Stimulated activated CD4-positive, alpha-beta T cell treated with anti-CD3 and anti-CD28 coated beads, Interleukin-2, amount 100 ng/mL, for 4 hours (primary cell): ENCODE measurements around the gene TRMT44.
"Not testable (repeated sequence)": the region's sequence is repeated elsewhere in the genome, so short reads cannot be mapped to it uniquely, and the experiment has no call there.

Experiments used
- DNase-seq: peaks from one replicate; pipeline ENCODE4 v3.0.0-alpha.2; 2020; ENCODE audit warnings: low read depth

The TRMT44 gene

GRCh38 chr4:8406887-8407286, 33.7 kb upstream of the TRMT44 start:
- DNase-seq, result not testable (repeated sequence)

- no peak for DNase-seq
Observed at GRCh38 chr4:8407316-8407715, 33.3 kb upstream of the TRMT44 start.

DNA sequence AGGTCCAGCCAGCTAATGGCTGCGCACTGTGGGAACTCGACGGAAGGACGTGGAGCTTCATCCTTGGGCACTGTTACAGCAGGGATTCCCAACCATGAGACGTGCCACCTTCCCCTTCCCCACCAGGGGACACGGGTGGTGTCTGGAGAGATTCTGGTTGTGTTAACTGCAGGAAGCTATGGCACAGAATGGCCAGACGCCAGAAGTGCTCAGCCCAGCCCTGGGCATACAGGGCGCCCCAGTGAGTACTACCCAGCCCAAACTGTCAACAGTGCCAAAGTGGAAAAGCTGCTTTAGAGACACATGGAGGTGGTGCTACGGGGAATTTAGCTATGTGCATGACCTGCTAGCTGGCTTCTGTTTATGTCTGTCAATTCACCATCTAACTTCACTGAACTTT, 32.8 kb upstream of the TRMT44 start:
- DNase-seq, result no peak

- peak; percentile 19 for DNase-seq
Observed at GRCh38 chr4:8409264-8410065, 31.1 kb upstream of the TRMT44 start.

DNA sequence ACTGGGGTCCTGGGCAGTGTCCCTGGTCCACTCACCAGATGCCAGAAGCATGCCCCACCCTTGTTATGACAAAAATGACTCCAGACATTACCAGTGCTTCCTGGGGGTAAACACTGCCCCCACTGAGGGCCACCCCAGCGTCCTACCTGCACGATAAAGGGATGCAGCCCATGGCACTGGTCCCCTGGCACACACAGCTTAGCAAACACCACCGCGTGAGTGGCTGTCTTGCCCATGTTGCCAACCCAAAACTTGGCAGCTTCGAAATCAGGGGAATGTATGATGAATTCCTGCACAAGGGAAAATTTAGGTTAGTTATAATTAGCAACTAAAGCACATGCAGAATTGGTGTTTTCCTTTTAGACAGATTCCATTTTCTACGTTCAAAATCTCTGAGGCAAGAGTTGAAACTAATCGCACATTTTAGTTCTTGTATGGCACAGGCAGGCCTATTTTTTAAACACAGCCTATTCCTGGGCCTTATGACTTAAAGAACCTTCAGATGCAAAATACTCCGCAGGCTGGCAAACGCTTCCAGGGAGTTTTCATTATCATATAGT, 30.4 kb upstream of the TRMT44 start:
- DNase-seq, result no peak

GRCh38 chr4:8410641-8411271, 29.8 kb upstream of the TRMT44 start:
- DNase-seq, result no peak

DNA sequence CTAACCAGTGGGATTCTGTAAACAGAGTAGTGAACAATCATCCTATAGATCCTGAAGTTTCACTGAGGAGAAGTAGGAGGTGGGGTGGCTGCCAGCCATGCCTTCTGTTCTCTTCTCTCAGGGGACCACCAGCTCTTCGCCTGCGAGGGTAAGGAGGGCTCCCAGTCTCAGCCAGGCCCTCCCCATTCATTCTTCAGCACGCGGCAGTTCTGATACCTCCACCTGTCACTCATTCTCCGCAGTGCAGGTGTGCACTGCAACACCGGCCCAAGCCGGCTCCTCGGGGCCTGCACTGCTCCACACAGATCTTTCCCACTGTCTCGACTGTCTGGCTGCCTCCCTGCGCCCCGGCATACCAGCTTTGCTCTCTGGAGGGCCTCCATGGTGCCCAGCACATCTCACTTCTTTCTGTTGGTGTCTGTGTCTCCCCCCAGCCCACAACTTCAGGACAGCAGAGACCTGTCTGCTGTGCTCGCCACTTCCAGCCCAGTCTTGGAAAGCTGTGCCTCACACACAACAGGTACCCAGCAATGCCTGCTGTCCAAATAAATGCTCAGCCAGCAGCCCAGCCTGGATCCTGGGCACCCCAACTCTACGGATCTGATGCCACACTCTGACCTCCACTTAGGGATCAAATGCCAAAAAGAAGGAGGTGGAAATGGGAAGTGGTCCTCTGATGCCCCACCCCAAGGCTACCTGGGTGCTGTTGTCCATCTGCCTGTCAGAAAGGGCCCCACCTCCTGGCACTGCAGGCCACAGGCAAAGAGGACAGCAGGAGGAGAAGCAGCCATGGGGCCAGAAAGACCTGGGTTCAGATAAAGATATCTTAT, 29.0 kb upstream of the TRMT44 start:
- no peak for DNase-seq

GRCh38 chr4:8412288-8412687, 28.3 kb upstream of the TRMT44 start:
- no peak for DNase-seq

DNA sequence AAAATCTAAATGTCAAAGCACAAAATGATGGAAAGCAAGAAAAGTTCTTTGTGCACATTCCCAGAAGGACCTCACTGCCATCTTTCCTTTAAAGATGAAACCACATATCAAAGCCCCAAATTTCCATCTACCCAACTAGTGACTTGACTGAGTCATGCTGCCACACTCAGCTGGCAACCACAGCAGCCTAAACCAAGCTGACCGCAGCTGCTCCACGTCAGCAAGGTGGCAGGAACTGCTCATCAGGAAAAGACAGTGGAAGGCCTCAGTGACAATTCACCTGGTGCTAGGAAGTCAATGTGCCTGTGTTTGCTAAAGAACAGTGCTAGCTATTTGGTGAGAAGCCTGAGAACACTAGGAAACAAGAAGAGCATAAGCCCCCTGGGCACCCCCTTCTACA, 26.2 kb upstream of the TRMT44 start:
- DNase-seq, result no peak

DNA sequence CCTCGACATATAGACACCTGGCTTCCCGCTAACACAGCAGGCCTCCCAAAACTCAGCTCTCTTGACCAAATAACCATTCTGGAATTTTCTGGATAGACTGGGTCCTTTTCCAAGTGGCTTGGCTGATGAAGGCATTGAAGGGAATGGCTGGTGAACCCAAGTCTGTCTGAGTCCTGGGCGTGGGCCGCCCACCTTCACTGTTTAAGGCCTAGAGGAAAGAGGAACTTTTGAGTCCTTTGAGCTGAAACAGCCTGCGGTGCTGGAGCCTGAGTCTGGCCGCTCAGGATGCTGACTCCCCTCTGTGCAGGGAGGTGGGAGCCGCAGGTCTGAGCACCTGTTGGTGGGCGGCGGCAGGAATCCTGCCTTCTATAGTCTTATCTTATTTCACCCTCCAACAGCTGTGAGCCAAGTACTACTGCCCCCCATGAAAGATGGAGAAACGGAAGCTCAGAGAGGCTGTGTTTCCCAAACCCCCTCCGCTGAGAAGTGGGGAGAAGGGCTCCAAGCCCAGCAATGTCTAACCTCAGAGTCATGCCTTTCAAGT, 23.4 kb upstream of the TRMT44 start:
- no peak for DNase-seq

DNA sequence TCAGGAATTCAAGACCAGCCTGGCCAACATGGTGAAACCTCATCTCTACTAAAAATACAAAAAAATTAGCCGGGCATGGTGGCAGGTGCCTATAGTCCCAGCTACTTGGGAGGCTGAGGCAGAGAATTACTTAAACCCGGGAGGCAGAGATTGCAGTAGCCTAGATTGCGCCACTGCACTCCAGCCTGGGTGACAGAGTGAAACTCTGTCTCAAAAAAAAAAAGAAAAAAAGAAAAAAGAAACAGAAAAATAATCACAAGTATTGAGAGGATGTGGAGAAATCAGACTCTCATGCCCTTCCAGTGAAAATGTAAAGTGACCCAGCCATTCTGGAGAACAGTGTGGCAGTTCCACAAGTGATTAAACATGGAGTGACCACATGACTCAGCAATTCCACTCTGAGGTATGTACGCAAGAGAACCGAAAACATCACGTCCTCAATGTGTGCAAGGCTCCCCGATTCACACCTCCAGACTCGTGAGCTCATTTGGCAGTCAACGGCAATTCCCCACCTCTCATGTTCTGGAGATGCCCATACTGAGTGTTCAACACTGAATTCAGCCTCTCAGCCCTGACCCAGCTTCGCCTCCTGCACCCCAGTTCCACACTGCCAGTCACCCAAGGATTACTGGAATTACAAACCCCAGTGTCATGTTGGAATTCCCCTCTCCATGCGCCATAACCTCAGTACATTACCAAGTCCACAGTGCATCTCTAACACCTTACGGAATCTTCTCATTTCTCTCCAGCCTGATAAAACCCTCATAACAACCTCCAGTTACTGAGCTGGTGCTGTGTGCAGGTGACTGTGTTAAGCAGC, 21.1 kb upstream of the TRMT44 start:
- DNase-seq, result no peak

- DNase-seq, result not testable (repeated sequence)
Observed at GRCh38 chr4:8420151-8420550, 20.4 kb upstream of the TRMT44 start.

- DNase-seq, result no peak
Observed at GRCh38 chr4:8422327-8422726, 18.2 kb upstream of the TRMT44 start.

DNA sequence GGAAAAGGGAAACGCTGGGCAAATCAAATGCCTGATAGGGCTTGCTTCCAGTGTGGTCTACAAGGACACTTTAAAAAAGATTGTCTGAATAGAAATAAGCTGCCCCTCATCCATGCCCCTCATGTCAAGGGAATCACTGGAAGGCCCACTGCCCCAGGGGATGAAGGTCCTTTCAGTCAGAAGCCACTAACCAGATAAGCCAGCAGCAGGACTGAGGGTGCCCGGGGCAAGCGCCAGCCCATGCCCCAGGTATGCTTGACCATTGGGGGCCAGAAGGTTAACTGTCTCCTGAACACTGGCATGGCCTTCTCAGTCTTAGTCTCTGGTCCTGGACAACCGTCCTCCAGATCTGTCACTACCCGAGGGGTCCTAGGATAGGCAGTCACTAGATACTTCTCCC, 17.8 kb upstream of the TRMT44 start:
- DNase-seq, result no peak

- no peak for DNase-seq
Observed at GRCh38 chr4:8427262-8427661, 13.3 kb upstream of the TRMT44 start.

DNA sequence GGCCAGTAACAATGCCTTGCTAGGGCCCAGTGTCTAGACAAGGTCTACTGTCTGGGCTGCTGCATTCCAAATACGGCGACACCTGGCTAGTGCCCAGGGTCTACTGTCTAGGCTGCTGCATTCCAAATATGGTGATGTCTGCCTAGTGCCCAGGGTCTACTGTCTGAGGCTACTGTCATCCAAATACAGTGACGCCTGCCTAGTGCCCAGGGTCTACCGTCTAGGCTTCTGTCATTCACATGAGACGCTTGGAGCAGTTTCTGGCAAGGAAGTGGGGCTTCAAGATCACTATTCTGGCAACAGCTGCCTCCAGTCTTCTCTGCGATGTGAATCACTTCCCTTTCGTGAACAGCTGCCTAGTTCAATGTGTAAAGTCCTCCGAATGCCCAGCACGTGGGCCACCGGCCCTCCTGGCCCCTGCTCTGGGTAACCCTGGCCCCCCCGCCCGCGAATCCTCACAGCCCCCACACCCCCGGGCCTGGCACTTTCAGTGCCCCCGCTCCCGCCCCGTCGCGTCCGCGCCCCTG, 12.8 kb upstream of the TRMT44 start:
- no peak for DNase-seq

- DNase-seq, result peak; percentile 85
Observed at GRCh38 chr4:8428288-8429097, 12.1 kb upstream of the TRMT44 start.

GRCh38 chr4:8431553-8431952, 9.0 kb upstream of the TRMT44 start:
- no peak for DNase-seq

DNA sequence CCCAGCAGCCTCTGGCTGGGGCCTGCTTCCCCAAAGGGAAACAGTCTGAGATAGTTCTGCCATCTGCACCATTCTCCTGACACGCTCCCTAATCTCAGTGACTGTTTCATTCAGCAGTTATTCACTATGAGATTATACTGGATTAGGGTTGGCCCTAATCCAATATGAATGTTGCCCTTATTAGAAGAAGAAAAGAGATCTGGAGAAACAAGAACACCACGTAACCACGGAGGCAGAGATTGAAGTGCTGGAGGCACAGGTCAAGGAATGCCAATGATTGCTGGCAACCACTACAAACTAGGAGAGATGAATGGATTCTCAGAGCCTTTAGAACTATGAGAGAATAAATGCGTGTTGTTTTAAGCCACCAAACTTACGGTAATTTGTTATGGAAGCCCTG, 7.4 kb upstream of the TRMT44 start:
- DNase-seq, result no peak
